WTC11 (cell line): Measurements from ENCODE around the gene TBX10.

ENCODE experiments used
- CREB1 ChIP-seq: sonication (generic); formaldehyde crosslinking; IDR thresholded peaks from 2 replicates; pipeline ENCODE4 v1.8.0; 2023; ENCODE audit warnings: mild to moderate bottlenecking, missing genetic modification reagents
- CREM ChIP-seq: sonication (generic); formaldehyde crosslinking; IDR thresholded peaks from 2 replicates; pipeline ENCODE4 v1.8.1; 2022; ENCODE audit warnings: mild to moderate bottlenecking, missing genetic modification reagents, moderate library complexity
- JUN ChIP-seq: sonication (generic); formaldehyde crosslinking; IDR thresholded peaks from 2 replicates; pipeline ENCODE4 v1.8.0; 2023; ENCODE audit warnings: mild to moderate bottlenecking, missing genetic modification reagents
- NFE2L1 ChIP-seq: sonication (generic); formaldehyde crosslinking; IDR thresholded peaks from 2 replicates; pipeline ENCODE4 v1.8.1; 2023; ENCODE audit warnings: missing genetic modification reagents
- SP1 ChIP-seq: sonication (generic); formaldehyde crosslinking; conservative IDR thresholded peaks from 2 replicates; pipeline ENCODE4 v1.8.1; 2022; ENCODE audit warnings: missing genetic modification reagents
- TEAD4 ChIP-seq: sonication (generic); formaldehyde crosslinking; IDR thresholded peaks from 2 replicates; pipeline ENCODE4 v1.8.0; 2022; ENCODE audit warnings: mild to moderate bottlenecking, missing genetic modification reagents
- ZNF423 ChIP-seq: fragments of 250-450 bp; sonication (Bioruptor Pico); IDR thresholded peaks from 2 replicates; pipeline ENCODE4 v2.1.2; 2022; ENCODE audit warnings: mild to moderate bottlenecking, moderate library complexity
- TF ChIP-seq, protein P1 (sequence below): fragments of 200-600 bp; IDR thresholded peaks from 2 replicates; pipeline ENCODE4 v1.8.0; 2022; ENCODE audit warnings: antibody characterized with exemption
- TF ChIP-seq, protein P2 (sequence below): sonication (generic); formaldehyde crosslinking; IDR thresholded peaks from 2 replicates; pipeline ENCODE4 v1.8.1; 2023; ENCODE audit warnings: mild to moderate bottlenecking, missing genetic modification reagents, borderline replicate concordance
- TF ChIP-seq, protein P3 (sequence below): sonication (generic); formaldehyde crosslinking; IDR thresholded peaks from 2 replicates; pipeline ENCODE4 v1.8.0; 2022; ENCODE audit warnings: mild to moderate bottlenecking, missing genetic modification reagents
- TF ChIP-seq, protein P4 (sequence below): sonication (generic); formaldehyde crosslinking; IDR thresholded peaks from 2 replicates; pipeline ENCODE4 v1.8.1; 2022; ENCODE audit warnings: low read depth, mild to moderate bottlenecking, moderate library complexity, missing genetic modification reagents, borderline replicate concordance
- TF ChIP-seq, protein P5 (sequence below): sonication (generic); formaldehyde crosslinking; IDR thresholded peaks from 2 replicates; pipeline ENCODE4 v1.8.0; 2022; ENCODE audit warnings: mild to moderate bottlenecking, missing genetic modification reagents
- TF ChIP-seq, protein P6 (sequence below): sonication (generic); formaldehyde crosslinking; IDR thresholded peaks from 2 replicates; pipeline ENCODE4 v1.8.0; 2022; ENCODE audit warnings: mild to moderate bottlenecking, missing genetic modification reagents

DNA sequence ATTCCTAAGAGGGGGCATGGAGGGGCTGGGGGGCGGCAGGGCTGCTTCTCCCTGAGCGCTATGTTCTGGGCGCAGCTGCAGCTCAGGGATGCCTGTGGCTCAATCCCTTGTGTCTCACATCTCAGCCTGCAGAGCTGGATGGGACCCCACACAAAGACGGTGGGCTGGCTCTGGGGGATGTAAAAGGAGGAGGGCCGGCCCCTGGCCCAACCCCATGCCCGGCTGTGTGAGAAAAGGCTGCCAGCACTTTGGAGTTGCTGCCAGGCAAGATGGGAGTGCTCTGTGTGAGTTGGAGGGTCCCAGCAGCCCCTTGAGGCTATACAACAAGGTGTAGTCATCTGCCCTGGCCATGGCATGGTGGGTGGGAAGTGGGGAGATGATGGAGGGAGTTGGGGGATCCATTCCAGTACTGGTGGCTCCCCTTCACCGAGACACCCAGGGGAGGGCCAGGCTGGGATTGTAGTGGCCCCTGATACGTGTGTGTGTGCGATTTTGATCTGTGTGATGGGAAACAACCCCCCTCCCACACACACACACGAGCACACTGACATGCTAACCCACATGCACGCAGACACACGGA is 1.3 kb upstream of the TBX10 start:
- TF ChIP-seq ZNF423 (CRISPR knock-in tag) (no peak), JUN (no peak), TEAD4 (CRISPR knock-in tag) (no peak), CREM (no peak), NFE2L1 (CRISPR knock-in tag) (no peak), SP1 (CRISPR knock-in tag) (no peak), CREB1 (CRISPR knock-in tag) (no peak)
- TF ChIP-seq, protein P1, sequence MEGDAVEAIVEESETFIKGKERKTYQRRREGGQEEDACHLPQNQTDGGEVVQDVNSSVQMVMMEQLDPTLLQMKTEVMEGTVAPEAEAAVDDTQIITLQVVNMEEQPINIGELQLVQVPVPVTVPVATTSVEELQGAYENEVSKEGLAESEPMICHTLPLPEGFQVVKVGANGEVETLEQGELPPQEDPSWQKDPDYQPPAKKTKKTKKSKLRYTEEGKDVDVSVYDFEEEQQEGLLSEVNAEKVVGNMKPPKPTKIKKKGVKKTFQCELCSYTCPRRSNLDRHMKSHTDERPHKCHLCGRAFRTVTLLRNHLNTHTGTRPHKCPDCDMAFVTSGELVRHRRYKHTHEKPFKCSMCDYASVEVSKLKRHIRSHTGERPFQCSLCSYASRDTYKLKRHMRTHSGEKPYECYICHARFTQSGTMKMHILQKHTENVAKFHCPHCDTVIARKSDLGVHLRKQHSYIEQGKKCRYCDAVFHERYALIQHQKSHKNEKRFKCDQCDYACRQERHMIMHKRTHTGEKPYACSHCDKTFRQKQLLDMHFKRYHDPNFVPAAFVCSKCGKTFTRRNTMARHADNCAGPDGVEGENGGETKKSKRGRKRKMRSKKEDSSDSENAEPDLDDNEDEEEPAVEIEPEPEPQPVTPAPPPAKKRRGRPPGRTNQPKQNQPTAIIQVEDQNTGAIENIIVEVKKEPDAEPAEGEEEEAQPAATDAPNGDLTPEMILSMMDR: no peak
- TF ChIP-seq, protein P2, sequence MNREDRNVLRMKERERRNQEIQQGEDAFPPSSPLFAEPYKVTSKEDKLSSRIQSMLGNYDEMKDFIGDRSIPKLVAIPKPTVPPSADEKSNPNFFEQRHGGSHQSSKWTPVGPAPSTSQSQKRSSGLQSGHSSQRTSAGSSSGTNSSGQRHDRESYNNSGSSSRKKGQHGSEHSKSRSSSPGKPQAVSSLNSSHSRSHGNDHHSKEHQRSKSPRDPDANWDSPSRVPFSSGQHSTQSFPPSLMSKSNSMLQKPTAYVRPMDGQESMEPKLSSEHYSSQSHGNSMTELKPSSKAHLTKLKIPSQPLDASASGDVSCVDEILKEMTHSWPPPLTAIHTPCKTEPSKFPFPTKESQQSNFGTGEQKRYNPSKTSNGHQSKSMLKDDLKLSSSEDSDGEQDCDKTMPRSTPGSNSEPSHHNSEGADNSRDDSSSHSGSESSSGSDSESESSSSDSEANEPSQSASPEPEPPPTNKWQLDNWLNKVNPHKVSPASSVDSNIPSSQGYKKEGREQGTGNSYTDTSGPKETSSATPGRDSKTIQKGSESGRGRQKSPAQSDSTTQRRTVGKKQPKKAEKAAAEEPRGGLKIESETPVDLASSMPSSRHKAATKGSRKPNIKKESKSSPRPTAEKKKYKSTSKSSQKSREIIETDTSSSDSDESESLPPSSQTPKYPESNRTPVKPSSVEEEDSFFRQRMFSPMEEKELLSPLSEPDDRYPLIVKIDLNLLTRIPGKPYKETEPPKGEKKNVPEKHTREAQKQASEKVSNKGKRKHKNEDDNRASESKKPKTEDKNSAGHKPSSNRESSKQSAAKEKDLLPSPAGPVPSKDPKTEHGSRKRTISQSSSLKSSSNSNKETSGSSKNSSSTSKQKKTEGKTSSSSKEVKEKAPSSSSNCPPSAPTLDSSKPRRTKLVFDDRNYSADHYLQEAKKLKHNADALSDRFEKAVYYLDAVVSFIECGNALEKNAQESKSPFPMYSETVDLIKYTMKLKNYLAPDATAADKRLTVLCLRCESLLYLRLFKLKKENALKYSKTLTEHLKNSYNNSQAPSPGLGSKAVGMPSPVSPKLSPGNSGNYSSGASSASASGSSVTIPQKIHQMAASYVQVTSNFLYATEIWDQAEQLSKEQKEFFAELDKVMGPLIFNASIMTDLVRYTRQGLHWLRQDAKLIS (CRISPR knock-in tag): no peak
- TF ChIP-seq, protein P3, sequence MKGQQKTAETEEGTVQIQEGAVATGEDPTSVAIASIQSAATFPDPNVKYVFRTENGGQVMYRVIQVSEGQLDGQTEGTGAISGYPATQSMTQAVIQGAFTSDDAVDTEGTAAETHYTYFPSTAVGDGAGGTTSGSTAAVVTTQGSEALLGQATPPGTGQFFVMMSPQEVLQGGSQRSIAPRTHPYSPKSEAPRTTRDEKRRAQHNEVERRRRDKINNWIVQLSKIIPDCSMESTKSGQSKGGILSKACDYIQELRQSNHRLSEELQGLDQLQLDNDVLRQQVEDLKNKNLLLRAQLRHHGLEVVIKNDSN (CRISPR knock-in tag): no peak
- TF ChIP-seq, protein P4, sequence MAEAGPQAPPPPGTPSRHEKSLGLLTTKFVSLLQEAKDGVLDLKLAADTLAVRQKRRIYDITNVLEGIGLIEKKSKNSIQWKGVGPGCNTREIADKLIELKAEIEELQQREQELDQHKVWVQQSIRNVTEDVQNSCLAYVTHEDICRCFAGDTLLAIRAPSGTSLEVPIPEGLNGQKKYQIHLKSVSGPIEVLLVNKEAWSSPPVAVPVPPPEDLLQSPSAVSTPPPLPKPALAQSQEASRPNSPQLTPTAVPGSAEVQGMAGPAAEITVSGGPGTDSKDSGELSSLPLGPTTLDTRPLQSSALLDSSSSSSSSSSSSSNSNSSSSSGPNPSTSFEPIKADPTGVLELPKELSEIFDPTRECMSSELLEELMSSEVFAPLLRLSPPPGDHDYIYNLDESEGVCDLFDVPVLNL (CRISPR knock-in tag): no peak
- TF ChIP-seq, protein P5, sequence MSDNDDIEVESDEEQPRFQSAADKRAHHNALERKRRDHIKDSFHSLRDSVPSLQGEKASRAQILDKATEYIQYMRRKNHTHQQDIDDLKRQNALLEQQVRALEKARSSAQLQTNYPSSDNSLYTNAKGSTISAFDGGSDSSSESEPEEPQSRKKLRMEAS (CRISPR knock-in tag): no peak
- TF ChIP-seq, protein P6, sequence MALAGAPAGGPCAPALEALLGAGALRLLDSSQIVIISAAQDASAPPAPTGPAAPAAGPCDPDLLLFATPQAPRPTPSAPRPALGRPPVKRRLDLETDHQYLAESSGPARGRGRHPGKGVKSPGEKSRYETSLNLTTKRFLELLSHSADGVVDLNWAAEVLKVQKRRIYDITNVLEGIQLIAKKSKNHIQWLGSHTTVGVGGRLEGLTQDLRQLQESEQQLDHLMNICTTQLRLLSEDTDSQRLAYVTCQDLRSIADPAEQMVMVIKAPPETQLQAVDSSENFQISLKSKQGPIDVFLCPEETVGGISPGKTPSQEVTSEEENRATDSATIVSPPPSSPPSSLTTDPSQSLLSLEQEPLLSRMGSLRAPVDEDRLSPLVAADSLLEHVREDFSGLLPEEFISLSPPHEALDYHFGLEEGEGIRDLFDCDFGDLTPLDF: no peak
